Left kidney (tissue), 2 donors: ENCODE measurements around the gene ALDH9A1. TPM values are rescaled to one million over a fixed set of nuclear protein-coding genes. Genes with fewer than 3 reads are reported as not detected.

Source experiments
- DNase-seq: peaks from one replicate; pipeline ENCODE4 v3.0.0-alpha.2; 2013
- polyA plus RNA-seq: library from polyadenylated mRNA; unstranded; fragments of 120-200 nt; gene quantifications from one replicate; pipeline ENCODE4 v1.2.1, GENCODE V29; 2013; ENCODE audit not compliant: insufficient read length

ALDH9A1 gene
- polyA plus RNA-seq, 1 donor, result 113 TPM

DNA sequence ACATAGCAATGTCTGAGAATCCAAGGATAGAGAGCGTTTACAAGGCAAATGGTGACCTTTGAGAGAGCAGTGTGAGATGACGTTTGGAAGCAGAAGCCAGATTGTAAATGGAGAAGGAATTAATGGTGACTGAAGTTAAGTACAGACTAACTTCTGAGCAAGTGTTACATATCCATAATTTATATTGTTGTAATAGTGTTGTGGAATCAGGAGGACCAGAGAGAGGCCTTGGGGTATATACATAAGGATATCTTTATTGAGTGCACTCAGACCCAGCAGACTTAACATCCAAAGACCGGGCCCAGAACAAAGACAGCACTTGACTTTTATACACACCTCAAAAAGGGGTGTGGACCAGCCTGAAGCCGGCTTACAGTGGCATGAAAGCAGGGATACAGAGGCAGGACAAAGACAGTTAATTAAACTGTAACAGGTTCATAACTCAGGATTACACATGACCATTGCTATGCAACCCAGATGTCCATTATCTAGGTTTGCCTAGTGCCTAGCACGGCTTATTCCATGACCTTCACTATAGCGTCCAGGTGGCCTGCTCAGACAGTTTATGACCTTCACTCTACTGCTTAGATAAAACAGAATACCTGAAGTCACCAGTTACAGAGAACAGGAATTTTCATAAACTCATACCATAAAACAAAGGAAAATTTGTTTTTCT lies 70.1 kb downstream of the ALDH9A1 start:
- DNase-seq, result no peak

DNA sequence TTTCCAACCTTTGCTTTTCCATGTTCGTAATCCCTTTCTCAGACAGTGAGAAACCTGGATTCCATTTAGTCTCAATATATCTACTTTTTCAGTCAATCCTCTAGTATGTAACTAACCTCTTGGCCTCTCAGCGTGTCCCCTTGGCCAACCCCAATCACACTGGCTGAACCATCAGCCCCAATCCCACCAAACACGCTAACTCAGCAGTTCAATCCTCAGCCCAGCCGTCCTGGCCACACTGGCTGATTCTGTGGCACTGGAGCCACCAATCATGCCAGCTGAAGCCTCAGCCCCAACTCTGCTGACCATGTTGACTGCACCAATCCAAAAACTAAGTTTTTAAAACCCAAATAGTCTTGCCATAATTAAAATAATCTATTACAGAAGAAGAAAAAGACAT lies 73.9 kb downstream of the ALDH9A1 start:
- no peak for DNase-seq

DNA sequence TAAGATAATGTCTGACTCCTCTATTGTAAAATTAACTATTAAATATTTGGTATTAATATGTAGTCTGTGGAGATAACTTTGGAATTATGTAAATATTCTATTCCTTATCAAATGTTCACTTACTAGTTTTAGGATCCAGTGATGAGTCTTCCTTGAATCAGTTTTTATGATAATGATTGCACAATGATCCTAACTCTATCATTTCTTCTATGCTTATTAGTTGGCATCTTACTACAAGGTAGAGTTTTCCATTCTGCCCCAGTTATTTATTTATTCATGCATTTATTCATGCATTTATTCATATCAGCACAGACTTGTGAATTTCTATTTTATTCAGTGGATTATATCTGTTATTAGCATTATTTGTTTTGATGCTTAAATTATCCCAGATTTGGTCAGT lies 74.7 kb downstream of the ALDH9A1 start:
- DNase-seq, result no peak

DNA sequence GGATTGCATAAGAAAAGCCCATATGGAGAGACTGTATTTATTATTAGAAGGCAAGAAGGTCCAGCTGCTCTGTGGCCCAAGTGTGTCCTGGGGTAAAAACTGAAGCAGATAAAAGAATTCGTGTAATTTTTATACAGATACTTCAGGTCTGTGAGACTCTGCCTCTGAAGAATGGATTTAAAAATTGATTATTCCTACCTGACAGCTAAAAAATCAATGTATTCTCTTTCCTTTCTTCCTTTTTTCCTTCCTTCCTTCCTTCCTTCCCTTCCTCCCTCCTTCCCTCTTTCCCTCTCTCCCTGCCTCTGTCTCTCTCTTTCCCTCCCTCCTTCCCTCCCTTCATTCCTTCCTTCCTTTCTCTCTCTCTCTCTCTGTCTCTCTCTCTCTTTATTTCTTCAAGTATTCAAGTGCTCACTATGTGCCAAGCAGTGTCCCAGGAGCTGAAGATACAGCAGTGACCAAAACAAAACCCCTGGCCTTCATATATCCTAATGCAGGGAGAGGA lies 78.7 kb downstream of the ALDH9A1 start:
- no peak for DNase-seq

DNA sequence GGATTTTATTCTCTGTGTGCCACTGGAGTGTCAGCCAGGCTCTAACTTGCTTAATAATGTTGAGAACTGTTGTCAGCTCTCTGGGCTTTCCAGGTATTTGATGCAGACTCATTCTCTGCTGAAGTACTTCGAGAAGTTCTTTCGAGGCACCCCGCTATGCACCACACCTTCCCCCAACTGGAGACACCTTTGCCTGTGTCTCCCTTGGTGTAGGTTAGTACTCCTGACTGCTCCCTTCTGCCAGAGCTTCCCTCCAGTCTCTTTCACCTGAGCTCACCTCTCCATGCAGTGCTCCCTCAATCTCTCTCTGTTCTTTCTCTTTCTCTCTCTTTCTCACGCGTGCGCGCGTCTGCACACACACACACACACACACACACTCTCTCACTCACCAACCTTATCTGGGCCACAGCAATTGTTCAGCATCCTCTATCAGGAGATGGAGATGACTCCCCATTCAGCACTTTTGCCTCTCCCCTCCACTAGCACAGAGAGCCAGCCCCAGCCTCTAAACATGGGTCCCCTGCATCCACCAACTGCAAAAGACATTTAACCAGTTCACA lies 81.3 kb downstream of the ALDH9A1 start:
- no peak for DNase-seq

DNA sequence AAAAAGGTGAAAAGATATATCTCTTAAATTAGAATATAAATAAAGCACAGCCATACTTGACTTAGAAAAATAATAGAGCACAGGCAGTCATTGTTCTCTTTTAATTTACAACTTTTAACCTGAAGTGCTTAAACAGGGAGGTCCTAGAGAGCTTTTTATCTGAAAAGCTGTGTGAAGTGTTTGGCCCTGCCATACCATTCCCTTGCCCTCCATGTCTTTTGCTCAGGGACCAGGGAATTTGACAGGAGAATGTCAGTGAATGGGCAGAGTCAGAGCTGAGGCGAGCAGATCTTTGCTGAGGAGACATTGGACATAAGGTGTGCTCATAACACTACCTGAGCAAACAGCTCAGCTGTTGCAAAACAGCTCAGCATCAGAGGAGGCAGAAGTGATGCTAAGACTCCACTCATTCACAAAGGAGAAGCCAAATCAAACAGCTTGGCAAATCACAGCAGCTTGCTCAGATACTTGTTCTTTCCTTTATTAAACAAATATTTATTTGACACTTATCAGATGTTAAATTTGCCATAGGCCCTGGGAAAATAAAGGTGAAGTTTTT lies 82.2 kb downstream of the ALDH9A1 start:
- no peak for DNase-seq

Other genes with a start within 250 kb of the ALDH9A1 start
- not detected for gene LRRC52, start 154.6 kb downstream of the ALDH9A1 start, polyA plus RNA-seq
- 163 TPM for gene MGST3, start 67.3 kb downstream of the ALDH9A1 start, polyA plus RNA-seq
- gene TMCO1, start 70.3 kb upstream of the ALDH9A1 start, polyA plus RNA-seq, result 161 TPM
- gene UCK2, start 129.1 kb upstream of the ALDH9A1 start, polyA plus RNA-seq, result 24.0 TPM